Sigmoid colon (tissue), 4 donors: ENCODE data around the gene C9orf153.

Experiments used
- POLR2AphosphoS5 ChIP-seq, 4 donors: sonication (generic); formaldehyde crosslinking; IDR thresholded peaks; one replicate each; pipeline ENCODE4 v1.6.1; 2017; ENCODE audit warnings: antibody characterized with exemption in 4 of 4
- TF ChIP-seq, protein P1 (sequence below), 4 experiments: fragments of 450-650 bp in 3 of 4; fragments of 200-600 bp in 1 of 4; IDR thresholded peaks; one replicate each; pipeline ENCODE4 v1.5.1; 2016 to 2019; ENCODE audit warnings: antibody characterized with exemption in 4 of 4, mild to moderate bottlenecking in 3 of 4, moderate library complexity in 2 of 4

DNA sequence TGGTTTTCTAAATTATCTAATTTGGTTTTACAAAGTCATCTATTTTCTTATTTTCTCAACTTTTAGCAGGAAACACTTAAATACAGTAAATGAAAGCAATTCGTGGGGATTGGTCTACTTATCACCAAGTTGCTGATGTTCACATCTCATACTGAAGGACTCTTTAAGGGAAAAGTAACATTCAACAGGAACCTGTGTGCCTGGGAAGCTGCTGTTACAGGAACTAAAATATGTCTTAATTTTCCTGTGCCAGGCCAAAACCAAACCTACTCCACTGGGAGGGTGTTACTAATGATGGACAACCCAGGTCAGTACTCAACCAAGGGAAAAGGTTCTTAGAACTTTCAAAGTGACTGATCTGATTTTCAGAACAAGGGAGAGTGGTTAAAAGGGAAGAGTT lies 17.6 kb upstream of the C9orf153 start:
- TF ChIP-seq, protein P1, sequence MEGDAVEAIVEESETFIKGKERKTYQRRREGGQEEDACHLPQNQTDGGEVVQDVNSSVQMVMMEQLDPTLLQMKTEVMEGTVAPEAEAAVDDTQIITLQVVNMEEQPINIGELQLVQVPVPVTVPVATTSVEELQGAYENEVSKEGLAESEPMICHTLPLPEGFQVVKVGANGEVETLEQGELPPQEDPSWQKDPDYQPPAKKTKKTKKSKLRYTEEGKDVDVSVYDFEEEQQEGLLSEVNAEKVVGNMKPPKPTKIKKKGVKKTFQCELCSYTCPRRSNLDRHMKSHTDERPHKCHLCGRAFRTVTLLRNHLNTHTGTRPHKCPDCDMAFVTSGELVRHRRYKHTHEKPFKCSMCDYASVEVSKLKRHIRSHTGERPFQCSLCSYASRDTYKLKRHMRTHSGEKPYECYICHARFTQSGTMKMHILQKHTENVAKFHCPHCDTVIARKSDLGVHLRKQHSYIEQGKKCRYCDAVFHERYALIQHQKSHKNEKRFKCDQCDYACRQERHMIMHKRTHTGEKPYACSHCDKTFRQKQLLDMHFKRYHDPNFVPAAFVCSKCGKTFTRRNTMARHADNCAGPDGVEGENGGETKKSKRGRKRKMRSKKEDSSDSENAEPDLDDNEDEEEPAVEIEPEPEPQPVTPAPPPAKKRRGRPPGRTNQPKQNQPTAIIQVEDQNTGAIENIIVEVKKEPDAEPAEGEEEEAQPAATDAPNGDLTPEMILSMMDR (IDR thresholded peaks at IDR 0.05), result no peak
- TF ChIP-seq POLR2AphosphoS5 (IDR thresholded peaks at IDR 0.05), result no peak
